ENCODE results near the gene RPL36. TPM values are rescaled to one million over a fixed set of nuclear protein-coding genes. Genes with fewer than 3 reads are reported as not detected.

The RPL36 gene
- polyA plus RNA-seq, 1 of the 3 experiments (the other 2 are of a cell fraction) = 1,383 TPM

DNA sequence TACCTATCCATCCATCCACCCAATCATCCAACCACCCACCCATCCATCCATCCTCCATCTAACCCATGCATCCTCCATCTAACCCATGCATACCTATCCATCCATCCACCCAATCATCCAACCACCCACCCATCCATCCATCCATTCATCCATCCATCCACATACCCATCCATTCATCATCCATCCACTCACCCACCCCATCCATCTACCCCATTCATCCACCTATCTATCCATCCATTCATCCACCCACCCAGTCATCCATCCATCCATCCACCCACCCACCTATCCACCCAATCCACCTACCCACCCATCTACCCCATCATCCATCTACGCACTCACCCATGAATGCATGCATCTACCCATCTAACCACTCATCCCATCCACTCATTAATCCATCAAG is 16.3 kb upstream of the RPL36 start:
- Histone ChIP-seq H2AFZ (ENCODE audit: low read depth) (no peak overlapping the region), H3K9ac (no peak overlapping the region), H3K27ac (ENCODE audit: low read depth in 2 of 2, low read length in 1 of 2) (no peak overlapping the region), H3K4me3 (ENCODE audit: low read depth in 2 of 2, low read length in 1 of 2) (no peak overlapping the region), H3K79me2 (ENCODE audit: insufficient read depth) (no peaks in the 10 kb centered on the region), H3F3A (replicated peaks; ENCODE audit: insufficient read depth) (peaks cover 4% of the 10 kb centered on the region), H3K4me1 (ENCODE audit: control insufficient read depth in 1 of 2, insufficient read depth in 2 of 2, low read depth in 1 of 2, low read length in 1 of 2) (peaks cover under 1 to 2% of the 10 kb centered on the region in 2 experiments; a peak in 1 of 4 replicates), H3K36me3 (replicated peaks in 1 of 2; ENCODE audit: control insufficient read depth in 1 of 2, insufficient read depth in 2 of 2, low read length in 1 of 2) (peaks cover 6 to 11% of the 10 kb centered on the region in 2 experiments), H3K27me3 (ENCODE audit: insufficient read depth) (no peaks in the 10 kb centered on the region), H4K20me1 (ENCODE audit: insufficient read depth) (no peaks in the 10 kb centered on the region), H3K4me2 (no peak overlapping the region), H3K9me2 (no peaks in the 10 kb centered on the region), H3K9me3 (no peaks in the 10 kb centered on the region)
- no peak for DNase-seq
- 95% methylated on average over 1 of the region's 1 CpG for WGBS (ENCODE audit: low lambda C conversion rate)
- no peak for TF ChIP-seq MEF2A (IDR thresholded peaks at IDR 0.05; ENCODE audit: borderline replicate concordance, low read depth)
- no peak for TF ChIP-seq RFX5 (IDR thresholded peaks at IDR 0.05; ENCODE audit: low read length)
- TF ChIP-seq RAD21 (IDR thresholded peaks at IDR 0.05; ENCODE audit: low read length) = no peak
- no peak for TF ChIP-seq MXI1 (IDR thresholded peaks at IDR 0.05; ENCODE audit: low read depth, low read length)
- no peak for TF ChIP-seq FOXM1 (IDR thresholded peaks at IDR 0.05; ENCODE audit: low read depth)
- no peak for TF ChIP-seq RXRA (IDR thresholded peaks at IDR 0.05; ENCODE audit: borderline replicate concordance, low read depth)
- TF ChIP-seq, protein P1, sequence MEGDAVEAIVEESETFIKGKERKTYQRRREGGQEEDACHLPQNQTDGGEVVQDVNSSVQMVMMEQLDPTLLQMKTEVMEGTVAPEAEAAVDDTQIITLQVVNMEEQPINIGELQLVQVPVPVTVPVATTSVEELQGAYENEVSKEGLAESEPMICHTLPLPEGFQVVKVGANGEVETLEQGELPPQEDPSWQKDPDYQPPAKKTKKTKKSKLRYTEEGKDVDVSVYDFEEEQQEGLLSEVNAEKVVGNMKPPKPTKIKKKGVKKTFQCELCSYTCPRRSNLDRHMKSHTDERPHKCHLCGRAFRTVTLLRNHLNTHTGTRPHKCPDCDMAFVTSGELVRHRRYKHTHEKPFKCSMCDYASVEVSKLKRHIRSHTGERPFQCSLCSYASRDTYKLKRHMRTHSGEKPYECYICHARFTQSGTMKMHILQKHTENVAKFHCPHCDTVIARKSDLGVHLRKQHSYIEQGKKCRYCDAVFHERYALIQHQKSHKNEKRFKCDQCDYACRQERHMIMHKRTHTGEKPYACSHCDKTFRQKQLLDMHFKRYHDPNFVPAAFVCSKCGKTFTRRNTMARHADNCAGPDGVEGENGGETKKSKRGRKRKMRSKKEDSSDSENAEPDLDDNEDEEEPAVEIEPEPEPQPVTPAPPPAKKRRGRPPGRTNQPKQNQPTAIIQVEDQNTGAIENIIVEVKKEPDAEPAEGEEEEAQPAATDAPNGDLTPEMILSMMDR (IDR thresholded peaks at IDR 0.05) = no peak
- no peak for TF ChIP-seq NRF1 (IDR thresholded peaks at IDR 0.05; ENCODE audit: low read depth, low read length)
- TF ChIP-seq NFIC (IDR thresholded peaks at IDR 0.05; ENCODE audit: borderline replicate concordance) = no peak
- TF ChIP-seq, protein P2, sequence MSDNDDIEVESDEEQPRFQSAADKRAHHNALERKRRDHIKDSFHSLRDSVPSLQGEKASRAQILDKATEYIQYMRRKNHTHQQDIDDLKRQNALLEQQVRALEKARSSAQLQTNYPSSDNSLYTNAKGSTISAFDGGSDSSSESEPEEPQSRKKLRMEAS (IDR thresholded peaks at IDR 0.05; ENCODE audit: low read depth) = no peak
- TF ChIP-seq, protein P3, sequence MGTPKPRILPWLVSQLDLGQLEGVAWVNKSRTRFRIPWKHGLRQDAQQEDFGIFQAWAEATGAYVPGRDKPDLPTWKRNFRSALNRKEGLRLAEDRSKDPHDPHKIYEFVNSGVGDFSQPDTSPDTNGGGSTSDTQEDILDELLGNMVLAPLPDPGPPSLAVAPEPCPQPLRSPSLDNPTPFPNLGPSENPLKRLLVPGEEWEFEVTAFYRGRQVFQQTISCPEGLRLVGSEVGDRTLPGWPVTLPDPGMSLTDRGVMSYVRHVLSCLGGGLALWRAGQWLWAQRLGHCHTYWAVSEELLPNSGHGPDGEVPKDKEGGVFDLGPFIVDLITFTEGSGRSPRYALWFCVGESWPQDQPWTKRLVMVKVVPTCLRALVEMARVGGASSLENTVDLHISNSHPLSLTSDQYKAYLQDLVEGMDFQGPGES (IDR thresholded peaks at IDR 0.05; ENCODE audit: low read depth, low read length) = no peak
- TF ChIP-seq, protein P4, sequence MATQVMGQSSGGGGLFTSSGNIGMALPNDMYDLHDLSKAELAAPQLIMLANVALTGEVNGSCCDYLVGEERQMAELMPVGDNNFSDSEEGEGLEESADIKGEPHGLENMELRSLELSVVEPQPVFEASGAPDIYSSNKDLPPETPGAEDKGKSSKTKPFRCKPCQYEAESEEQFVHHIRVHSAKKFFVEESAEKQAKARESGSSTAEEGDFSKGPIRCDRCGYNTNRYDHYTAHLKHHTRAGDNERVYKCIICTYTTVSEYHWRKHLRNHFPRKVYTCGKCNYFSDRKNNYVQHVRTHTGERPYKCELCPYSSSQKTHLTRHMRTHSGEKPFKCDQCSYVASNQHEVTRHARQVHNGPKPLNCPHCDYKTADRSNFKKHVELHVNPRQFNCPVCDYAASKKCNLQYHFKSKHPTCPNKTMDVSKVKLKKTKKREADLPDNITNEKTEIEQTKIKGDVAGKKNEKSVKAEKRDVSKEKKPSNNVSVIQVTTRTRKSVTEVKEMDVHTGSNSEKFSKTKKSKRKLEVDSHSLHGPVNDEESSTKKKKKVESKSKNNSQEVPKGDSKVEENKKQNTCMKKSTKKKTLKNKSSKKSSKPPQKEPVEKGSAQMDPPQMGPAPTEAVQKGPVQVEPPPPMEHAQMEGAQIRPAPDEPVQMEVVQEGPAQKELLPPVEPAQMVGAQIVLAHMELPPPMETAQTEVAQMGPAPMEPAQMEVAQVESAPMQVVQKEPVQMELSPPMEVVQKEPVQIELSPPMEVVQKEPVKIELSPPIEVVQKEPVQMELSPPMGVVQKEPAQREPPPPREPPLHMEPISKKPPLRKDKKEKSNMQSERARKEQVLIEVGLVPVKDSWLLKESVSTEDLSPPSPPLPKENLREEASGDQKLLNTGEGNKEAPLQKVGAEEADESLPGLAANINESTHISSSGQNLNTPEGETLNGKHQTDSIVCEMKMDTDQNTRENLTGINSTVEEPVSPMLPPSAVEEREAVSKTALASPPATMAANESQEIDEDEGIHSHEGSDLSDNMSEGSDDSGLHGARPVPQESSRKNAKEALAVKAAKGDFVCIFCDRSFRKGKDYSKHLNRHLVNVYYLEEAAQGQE (IDR thresholded peaks at IDR 0.05; ENCODE audit: low read depth, low read length) = no peak
- no peak for TF ChIP-seq SMC3 (IDR thresholded peaks at IDR 0.05; ENCODE audit: low read depth, low read length)
- CTCF ChIA-PET = no interaction called here
- POLR2A ChIA-PET = no interaction called here
